ENCODE results near the gene AFG1L.
A peak's percentile ranks its signal among the peaks of the same experiment; 100 is the strongest.

The AFG1L gene

DNA sequence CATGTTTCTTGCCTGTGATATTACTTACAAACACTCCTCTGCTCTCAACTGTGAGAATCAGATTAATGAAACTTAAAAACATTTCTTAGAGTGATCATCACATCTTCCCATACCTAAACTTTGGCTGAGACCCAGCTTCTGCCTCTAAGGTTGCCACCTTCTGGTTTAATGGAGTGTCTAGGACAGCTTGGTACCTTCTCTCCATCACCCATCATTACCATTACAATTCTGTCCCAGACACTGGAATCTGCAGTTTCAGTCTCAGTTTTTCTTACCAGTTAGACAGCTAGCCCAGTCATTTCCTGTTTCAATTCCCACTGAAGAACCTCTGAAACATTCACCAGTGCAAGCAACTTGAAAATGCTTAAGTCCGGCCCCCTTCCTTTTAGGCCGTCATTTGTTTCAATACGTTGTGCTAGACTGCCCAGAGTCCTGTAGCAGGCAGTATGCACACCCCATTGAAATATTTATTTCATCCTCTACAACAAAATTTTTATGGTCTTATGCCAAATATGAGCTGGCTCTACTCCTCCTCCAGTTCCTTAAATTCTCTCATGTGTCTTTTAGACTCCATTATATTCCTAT lies 158.8 kb downstream of the AFG1L start:
- peak; percentile 27 for DNase-seq (ENCODE audit: low spot score)

DNA sequence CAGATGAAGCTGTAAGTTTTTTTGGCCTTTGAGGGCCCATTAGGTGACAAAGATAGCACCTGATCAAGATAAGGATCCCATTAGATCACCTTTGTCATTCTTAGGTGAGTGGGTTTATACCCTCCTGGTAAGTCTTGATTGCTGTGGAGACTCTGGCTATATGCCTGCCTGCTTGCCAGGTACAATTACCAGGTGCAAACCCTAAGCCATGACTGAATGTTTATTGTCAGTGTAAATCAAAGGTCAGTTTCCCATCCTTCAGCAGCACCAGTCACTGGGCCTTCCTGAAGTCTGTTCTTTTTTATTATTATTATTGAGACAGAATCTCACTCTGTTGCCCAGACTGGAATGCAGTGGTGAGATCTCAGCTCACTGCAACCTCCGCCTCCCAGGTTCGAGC lies 159.5 kb downstream of the AFG1L start:
- DNase-seq (ENCODE audit: low spot score) = no peak

GRCh38 chr6:108455688-108456087 lies 160.8 kb downstream of the AFG1L start:
- DNase-seq (ENCODE audit: low spot score) = no peak

GRCh38 chr6:108463784-108464183 lies 168.9 kb downstream of the AFG1L start:
- no peak for DNase-seq (ENCODE audit: low spot score)

GRCh38 chr6:108464418-108465097 lies 169.7 kb downstream of the AFG1L start:
- no peak for DNase-seq (ENCODE audit: low spot score)

- DNase-seq (ENCODE audit: low spot score) = no peak
Measured at GRCh38 chr6:108465098-108465495, 170.2 kb downstream of the AFG1L start.

- DNase-seq (ENCODE audit: low spot score) = no peak
Measured at GRCh38 chr6:108468346-108468745, 173.5 kb downstream of the AFG1L start.

DNA sequence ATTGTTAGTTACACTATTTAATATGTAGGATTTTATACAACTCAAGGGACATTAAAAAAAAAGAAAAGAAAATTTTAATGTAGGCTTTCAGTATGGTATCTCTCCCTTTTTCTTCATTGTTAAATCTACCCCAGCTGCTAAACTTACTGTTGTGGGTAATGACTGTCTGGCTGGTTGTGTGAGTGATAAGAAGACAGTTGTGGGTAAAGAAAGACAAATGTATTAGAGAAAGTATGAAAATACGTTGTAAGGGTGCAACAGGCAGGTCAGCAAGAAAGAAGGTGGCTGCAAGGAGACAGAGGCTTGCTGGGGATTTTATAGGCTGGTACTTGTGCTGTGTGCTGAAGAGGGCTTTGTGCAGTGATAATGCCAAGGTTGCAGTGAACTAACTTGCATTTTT lies 174.5 kb downstream of the AFG1L start:
- no peak for DNase-seq (ENCODE audit: low spot score)

- DNase-seq (ENCODE audit: low spot score) = no peak
Measured at GRCh38 chr6:108473197-108473596, 178.3 kb downstream of the AFG1L start.

GRCh38 chr6:108476376-108476775 lies 181.5 kb downstream of the AFG1L start:
- no peak for DNase-seq (ENCODE audit: low spot score)

DNA sequence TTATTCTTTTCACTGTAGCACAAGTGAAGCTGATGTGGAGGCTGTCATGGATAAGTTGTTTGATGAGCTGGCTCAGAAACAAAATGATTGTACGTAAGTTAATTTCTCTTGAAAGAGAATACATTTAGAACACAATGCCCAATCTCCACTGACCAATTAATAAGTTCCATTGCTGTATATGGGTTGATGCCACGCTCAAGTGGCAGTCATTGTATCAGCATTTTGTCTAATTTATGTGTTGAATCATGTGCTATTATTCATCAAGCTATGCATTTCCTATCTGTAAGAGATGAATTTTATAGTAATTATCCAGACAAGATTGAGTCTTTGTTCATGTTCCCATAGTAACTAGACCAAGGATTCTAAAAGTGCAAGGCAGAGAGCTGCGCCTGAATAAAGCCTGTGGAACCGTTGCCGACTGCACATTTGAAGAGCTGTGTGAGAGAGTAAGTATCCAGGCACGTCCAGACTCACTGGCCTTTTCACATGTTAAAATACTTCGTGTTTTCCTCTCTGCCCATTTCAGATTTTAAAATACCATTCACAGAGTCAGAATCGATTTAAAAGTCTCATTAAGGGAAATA lies 182.1 kb downstream of the AFG1L start:
- no peak for DNase-seq (ENCODE audit: low spot score)

- DNase-seq (ENCODE audit: low spot score) = no peak
Measured at GRCh38 chr6:108482559-108482958, 187.7 kb downstream of the AFG1L start.

DNA sequence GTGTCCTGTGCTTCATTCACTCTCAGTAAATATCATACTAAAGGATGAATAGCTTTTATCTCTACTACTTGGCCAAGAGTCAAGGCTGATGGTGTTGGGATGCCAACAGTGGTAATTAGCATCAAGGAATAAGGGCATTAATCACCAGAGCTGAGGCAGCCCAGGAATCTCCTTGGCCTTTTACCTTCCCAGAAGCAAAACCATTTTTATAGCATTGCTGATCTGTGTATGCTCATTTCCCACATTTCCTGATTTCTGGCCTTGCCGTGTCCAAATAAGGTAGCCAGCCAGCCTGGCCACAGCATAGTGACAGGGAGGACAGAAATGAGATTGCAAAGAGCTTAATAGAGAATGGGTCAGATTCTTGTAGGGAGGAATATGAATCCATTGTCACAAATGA lies 189.2 kb downstream of the AFG1L start:
- no peak for DNase-seq (ENCODE audit: low spot score)

DNA sequence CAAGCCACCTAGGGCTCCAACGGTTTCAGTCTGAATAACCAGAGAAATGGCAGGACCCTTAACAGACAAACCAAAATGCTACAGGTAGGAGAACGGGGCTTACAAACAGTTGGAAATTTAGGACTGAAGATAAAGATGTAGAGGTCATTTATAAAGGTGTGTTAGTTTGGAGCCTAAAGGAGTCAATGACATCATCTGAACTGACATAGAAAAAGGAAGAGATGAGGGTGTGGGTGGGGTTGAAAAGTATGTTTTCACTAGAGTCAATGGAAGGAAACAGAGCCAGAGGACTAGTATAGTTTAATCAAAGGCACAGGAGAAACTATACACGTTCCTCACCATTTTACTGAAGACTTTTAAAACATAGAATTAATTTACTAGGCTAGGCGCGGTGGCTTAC lies 194.8 kb downstream of the AFG1L start:
- DNase-seq (ENCODE audit: low spot score) = no peak

GRCh38 chr6:108492131-108492766 lies 197.4 kb downstream of the AFG1L start:
- peak; percentile 32 for DNase-seq (ENCODE audit: low spot score)

GRCh38 chr6:108494434-108494833 lies 199.6 kb downstream of the AFG1L start:
- DNase-seq (ENCODE audit: low spot score) = no peak

DNA sequence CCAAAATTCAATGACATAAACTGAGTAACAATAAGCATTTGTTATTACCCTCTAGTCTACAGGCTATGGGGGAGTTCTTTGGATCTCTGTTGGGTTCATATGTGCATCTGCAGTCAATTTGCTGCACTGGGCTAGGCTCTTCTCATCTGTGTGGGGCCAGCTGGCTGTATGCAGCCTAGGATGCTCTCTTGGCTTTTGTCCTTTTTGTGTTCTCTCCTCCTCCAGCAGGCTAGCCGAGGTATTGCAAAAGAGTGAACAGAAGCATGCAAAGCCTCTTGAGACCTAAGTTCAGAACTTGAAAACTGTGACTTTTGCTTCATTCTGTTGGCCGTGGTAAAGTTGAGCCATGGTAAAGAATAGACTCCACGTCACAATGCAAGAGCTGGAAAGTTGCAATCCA lies 203.0 kb downstream of the AFG1L start:
- DNase-seq (ENCODE audit: low spot score) = peak; percentile 13

DNA sequence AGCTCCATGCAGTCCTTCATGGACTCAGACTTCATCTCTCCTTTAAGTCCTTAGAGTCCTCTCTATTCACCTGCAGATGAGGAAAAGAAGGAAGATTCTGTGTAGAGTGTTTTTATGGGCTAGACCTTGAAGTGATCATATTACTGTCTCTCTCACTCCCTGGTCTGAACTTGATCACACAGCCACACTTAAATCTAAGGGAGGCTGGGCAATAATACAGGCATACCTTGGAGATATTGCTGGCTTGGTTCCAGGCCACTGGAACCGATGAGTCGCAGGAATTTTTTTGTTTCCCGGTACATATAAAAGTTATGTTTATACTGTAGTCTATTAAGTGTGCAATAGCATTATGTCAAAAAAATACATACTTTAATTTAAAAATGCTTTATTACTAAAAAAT lies 206.7 kb downstream of the AFG1L start:
- DNase-seq (ENCODE audit: low spot score) = no peak

DNA sequence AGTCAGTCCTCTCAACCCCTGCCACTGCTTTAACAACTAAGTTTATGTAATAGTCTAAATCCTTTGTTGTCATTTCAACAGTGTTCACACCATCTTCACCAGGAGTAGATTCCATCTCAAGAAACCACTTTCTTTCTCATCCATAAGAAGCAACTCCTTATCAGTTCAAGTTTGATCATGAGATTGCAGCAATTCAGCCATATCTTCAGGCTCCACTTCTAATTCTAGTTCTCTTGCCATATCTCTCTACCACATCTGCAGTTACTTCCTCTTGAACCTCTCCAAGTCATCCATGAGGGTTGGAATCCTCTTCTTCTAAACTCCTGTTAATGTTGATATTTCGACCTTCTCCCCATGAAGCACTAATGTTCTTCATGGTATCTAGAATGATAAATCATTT lies 208.0 kb downstream of the AFG1L start:
- no peak for DNase-seq (ENCODE audit: low spot score)

DNA sequence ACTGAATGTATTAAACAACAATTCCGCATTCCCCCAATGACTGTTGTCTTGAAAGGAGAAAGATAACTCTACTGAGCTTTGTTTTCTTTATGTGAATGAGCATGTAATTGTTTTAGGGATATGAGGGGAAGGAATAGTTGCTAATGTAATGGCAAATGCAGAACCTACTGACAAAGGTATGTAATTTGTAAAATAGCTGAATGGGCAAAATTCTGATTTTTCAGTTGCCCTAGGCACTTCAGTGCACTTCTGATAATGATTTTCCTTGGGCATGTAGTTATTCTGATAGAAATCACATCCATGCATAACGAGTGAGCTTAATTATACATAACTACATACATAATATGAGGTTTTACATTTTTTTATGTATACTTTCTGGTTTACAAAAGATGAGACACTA lies 212.5 kb downstream of the AFG1L start:
- DNase-seq (ENCODE audit: low spot score) = no peak

DNA sequence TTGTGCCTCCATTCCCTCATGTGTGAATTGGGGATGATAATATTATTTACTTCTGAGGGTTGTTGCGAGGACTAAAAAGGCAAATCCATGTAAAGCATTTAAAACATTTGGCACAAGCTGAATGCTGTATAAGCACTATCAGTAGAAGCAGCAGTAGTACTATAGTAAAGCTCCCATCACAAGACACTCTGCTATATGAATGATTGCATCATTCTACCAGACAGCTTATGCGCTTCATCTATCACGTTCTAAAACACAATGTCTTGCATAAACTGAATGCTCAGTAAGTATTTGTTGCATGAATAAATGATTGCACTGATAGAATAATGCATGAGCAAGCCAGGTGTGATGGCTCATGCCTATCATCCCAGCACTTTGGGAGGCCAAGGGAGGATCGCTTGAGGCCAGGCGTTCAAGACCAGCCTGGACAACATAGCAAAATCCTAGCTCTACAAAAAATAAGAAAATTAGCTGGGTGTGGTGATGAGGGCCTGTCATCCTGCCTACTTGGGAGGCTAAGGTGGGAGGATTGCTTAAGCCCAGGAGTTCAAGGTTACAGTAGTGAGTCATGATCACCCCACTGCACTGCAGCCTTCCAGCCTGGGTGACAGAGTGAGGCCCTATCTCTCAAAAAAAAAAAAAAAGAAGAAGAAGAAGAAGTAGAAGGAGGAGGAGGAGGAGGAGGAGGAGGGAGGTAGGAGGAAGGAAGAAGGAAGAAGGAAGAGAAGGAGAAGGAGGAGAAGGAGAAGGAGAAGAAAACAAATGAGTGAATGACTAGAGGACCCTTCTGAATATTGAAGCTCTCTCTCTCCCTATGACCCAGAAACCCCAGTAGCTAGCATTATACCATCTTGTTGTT lies 215.8 kb downstream of the AFG1L start:
- DNase-seq (ENCODE audit: low spot score) = no peak
